Glutamatergic neuron (in vitro differentiated cells): ENCODE data around the gene HS6ST2. TPM values are rescaled to one million over a fixed set of nuclear protein-coding genes. Genes with fewer than 3 reads are reported as not detected.

Experiments
- DNase-seq: peaks from one replicate; pipeline ENCODE4 v3.0.0; 2022
- H3K27ac Mint-ChIP-seq: one replicate; pipeline ENCODE4 v1.8.0; 2020; ENCODE audit warnings: mild to moderate bottlenecking, mixed read lengths, inconsistent platforms; ENCODE audit not compliant: unreplicated experiment
- H3K27me3 Mint-ChIP-seq: one replicate; pipeline ENCODE4 v1.8.0; 2020; ENCODE audit warnings: mild to moderate bottlenecking, moderate library complexity, mixed read lengths, inconsistent platforms; ENCODE audit not compliant: unreplicated experiment
- H3K36me3 Mint-ChIP-seq: one replicate; pipeline ENCODE4 v1.8.0; 2020; ENCODE audit warnings: mild to moderate bottlenecking, mixed read lengths, inconsistent platforms; ENCODE audit not compliant: unreplicated experiment
- H3K4me1 Mint-ChIP-seq: one replicate; pipeline ENCODE4 v1.8.0; 2020; ENCODE audit warnings: mild to moderate bottlenecking, low read depth, mixed read lengths, inconsistent platforms; ENCODE audit not compliant: unreplicated experiment
- H3K4me3 Mint-ChIP-seq: one replicate; pipeline ENCODE4 v1.8.0; 2020; ENCODE audit warnings: mild to moderate bottlenecking, mixed read lengths, inconsistent platforms; ENCODE audit not compliant: unreplicated experiment
- H3K9me3 Mint-ChIP-seq: one replicate; pipeline ENCODE4 v1.8.0; 2020; ENCODE audit warnings: mild to moderate bottlenecking, moderate library complexity, mixed read lengths, inconsistent platforms; ENCODE audit not compliant: unreplicated experiment
- CTCF ChIP-seq: fragments of 200-600 bp; sonication (generic); IDR thresholded peaks from one replicate; pipeline ENCODE4 v1.5.0; 2021; ENCODE audit not compliant: partially characterized antibody, unreplicated experiment
- total RNA-seq: library from RNA; stranded (reverse); fragmentation: NEBNext Ultra II Directional; extraction: Animal tissue kit (Norgen Biotek cat#: 25700); gene quantifications from one replicate; pipeline ENCODE4 v1.2.1, GENCODE V29; 2021; ENCODE audit not compliant: unreplicated experiment

The HS6ST2 gene
- total RNA-seq, 1 donor from 2014 or later = 2.9 TPM

GRCh38 chrX:132877954-132878536, 80.4 kb downstream of the HS6ST2 start:
- no peaks in the 10 kb centered on the region for H3K36me3 Mint-ChIP-seq
- no peak for TF ChIP-seq CTCF
- H3K27me3 Mint-ChIP-seq = no peaks in the 10 kb centered on the region
- H3K27ac Mint-ChIP-seq = no peak overlapping the region
- DNase-seq = no peak
- peaks cover 2% of the 10 kb centered on the region for H3K4me1 Mint-ChIP-seq
- H3K4me3 Mint-ChIP-seq = no peak overlapping the region
- no peaks in the 10 kb centered on the region for H3K9me3 Mint-ChIP-seq

GRCh38 chrX:132876523-132877338, 81.7 kb downstream of the HS6ST2 start:
- no peak for TF ChIP-seq CTCF
- Mint-ChIP-seq H3K9me3 (no peaks in the 10 kb centered on the region), H3K4me3 (no peak overlapping the region), H3K27me3 (no peaks in the 10 kb centered on the region), H3K36me3 (no peaks in the 10 kb centered on the region), H3K27ac (no peak overlapping the region), H3K4me1 (peaks cover 2% of the 10 kb centered on the region)
- DNase-seq = no peak

- Mint-ChIP-seq H3K4me1 (peaks cover 2% of the 10 kb centered on the region), H3K4me3 (no peak overlapping the region), H3K27ac (no peak overlapping the region), H3K36me3 (no peaks in the 10 kb centered on the region), H3K9me3 (no peaks in the 10 kb centered on the region), H3K27me3 (no peaks in the 10 kb centered on the region)
- no peak for TF ChIP-seq CTCF
- no peak for DNase-seq
Observed at GRCh38 chrX:132875650-132876522, 82.5 kb downstream of the HS6ST2 start.

- Mint-ChIP-seq H3K4me1 (no peaks in the 10 kb centered on the region), H3K27ac (no peak overlapping the region), H3K27me3 (peaks cover 1% of the 10 kb centered on the region), H3K36me3 (peaks cover 6% of the 10 kb centered on the region), H3K9me3 (no peaks in the 10 kb centered on the region), H3K4me3 (no peak overlapping the region)
- no peak for DNase-seq
- no peak for TF ChIP-seq CTCF
Observed at GRCh38 chrX:132862562-132862961, 95.9 kb downstream of the HS6ST2 start.

GRCh38 chrX:132861076-132861475, 97.4 kb downstream of the HS6ST2 start:
- DNase-seq = no peak
- Mint-ChIP-seq H3K27me3 (peaks cover 1% of the 10 kb centered on the region), H3K36me3 (peaks cover 6% of the 10 kb centered on the region), H3K4me1 (no peaks in the 10 kb centered on the region), H3K4me3 (no peak overlapping the region), H3K27ac (no peak overlapping the region), H3K9me3 (no peaks in the 10 kb centered on the region)
- TF ChIP-seq CTCF = no peak
